Muscle layer of duodenum (tissue), 2 donors: ENCODE measurements around the gene CDCP2.

Source experiments
- H3K27ac ChIP-seq: one replicate; pipeline ENCODE4 v1.7.0; 2013; ENCODE audit warnings: mild to moderate bottlenecking, low read length
- H3K27me3 ChIP-seq: one replicate; pipeline ENCODE4 v1.7.0; 2013; ENCODE audit warnings: low read depth, mild to moderate bottlenecking, control low read depth, low read length
- H3K36me3 ChIP-seq, 2 donors: one replicate each; pipeline ENCODE4 v1.7.0; 2013; ENCODE audit warnings: low read length in 2 of 2, control low read depth in 1 of 2, mild to moderate bottlenecking in 1 of 2; ENCODE audit not compliant: insufficient read depth in 2 of 2, control insufficient read depth in 1 of 2
- H3K4me1 ChIP-seq, 2 donors: one replicate each; pipeline ENCODE4 v1.7.0; 2013; ENCODE audit warnings: low read length in 2 of 2, mild to moderate bottlenecking in 2 of 2, control low read depth in 1 of 2, moderate library complexity in 1 of 2; ENCODE audit not compliant: insufficient read depth in 2 of 2, control insufficient read depth in 1 of 2
- H3K4me3 ChIP-seq, 2 donors: one replicate each; pipeline ENCODE4 v1.7.0; 2013; ENCODE audit warnings: low read length in 2 of 2, low read depth in 1 of 2, mild to moderate bottlenecking in 1 of 2
- H3K9me3 ChIP-seq, 2 donors: one replicate each; pipeline ENCODE4 v1.7.0; 2013; ENCODE audit warnings: low read length in 2 of 2, control low read depth in 1 of 2, mild to moderate bottlenecking in 1 of 2; ENCODE audit not compliant: control insufficient read depth in 1 of 2
- donor health status: healthy.

CDCP2 gene

DNA sequence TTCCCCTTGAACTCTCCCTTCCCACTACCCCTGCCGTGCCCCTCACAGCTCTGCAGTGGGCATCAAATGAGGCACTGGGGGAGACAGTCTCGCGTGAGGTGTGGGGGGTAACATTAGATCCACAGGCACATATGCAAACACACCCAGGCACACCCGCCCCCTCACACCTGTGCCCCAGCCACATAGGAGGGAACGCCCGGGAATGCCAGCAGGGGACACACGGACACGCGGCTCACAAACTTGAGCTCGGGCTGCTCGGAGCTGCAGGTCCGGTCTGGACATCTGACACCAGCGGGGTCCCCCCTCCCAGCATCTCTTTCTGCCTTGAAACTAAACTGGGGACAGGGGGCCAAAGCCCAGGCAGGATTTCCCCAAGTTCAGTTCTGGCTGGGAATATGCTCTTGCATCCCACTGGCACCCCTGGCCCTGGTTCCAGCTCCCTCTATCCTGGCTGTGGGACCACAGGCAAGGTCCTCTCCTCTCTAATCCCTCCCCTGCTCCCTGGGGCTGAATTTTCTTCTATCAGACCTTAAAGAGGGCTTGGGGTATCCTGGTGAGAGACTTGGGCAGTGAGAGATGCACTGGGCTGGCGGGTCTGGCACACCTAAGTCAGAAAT lies 30.6 kb downstream of the CDCP2 start:
- no peaks in the 10 kb centered on the region for H3K36me3 ChIP-seq
- H3K4me1 ChIP-seq = no peaks in the 10 kb centered on the region
- no peaks in the 10 kb centered on the region for H3K9me3 ChIP-seq
- H3K4me3 ChIP-seq = peak overlapping the region in 1 of 2 donors; percentile 11
- no peaks in the 10 kb centered on the region for H3K27me3 ChIP-seq
- no peak overlapping the region for H3K27ac ChIP-seq

DNA sequence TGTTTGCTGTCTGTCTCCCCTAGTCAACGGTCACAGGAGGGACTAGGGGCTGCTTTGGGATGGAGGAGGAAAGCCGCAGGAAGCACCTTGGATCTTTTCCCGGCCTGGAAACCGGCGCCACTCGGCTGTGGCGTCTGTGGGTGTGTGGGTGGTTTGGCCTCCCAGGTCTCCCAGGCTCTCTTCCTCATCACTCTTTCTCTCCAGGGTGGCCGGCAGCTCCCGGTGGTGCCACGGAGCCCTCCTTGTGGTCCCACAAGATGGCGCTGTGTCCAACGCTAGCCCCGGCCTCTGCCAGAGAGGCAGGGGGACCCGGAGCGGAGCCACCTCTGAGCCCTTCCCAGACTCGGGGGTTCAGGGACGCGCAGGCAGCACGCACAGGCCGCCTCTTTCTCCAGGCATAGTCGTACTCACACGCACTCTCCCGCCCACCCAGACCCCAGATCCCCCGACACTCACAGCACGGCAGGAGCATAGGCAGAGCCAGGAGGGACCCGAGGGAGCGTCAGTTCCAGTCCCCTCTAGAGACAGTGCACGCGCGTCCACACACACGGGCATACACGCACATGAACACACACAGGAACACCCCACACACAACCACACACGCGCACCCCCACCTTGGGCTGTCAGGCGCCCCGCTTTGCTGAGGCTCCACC lies 31.2 kb downstream of the CDCP2 start:
- no peaks in the 10 kb centered on the region for H3K9me3 ChIP-seq
- H3K27ac ChIP-seq = no peak overlapping the region
- no peaks in the 10 kb centered on the region for H3K27me3 ChIP-seq
- H3K36me3 ChIP-seq = no peaks in the 10 kb centered on the region
- peak overlapping the region; percentile 36 to 52 for H3K4me3 ChIP-seq
- no peaks in the 10 kb centered on the region for H3K4me1 ChIP-seq

DNA sequence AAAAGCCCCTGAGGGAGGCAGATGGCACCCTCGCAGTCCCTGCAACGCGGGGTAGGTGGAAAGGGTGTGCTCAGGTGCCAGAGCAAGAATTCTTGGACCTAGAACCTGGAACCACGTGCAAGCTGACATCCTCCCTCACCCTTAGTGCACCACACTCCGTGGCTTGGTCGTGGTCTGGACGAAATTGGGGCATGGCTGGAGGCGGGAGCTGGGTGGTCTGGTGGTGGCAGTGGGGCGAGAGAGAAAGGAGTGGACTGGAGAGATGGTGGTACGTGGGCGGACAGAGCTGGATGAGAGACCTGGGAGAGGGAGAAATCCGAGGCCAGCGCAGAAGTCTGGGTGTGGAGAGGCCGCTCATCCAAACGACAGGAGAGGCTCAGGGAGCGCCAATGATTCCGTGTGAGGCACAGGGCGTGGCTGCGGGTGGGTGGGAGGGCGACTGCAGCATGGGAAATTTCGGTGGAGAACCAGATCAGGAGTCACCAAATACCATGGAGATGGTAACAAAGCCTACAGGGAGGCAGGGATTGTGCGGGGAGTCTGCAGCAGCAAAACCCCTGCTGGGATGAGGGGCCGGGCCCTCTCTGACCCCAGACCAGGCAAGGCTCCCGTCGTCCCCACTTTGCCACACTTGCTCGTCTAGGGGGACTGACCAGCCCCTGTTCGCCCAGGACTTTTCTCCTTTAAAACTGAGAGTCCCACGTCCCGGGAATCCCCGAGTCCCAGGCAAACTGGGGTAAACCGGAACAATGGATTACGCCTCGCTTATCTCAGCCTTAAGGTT lies 31.9 kb downstream of the CDCP2 start:
- peak overlapping the region; percentile 36 to 52 for H3K4me3 ChIP-seq
- H3K4me1 ChIP-seq = no peaks in the 10 kb centered on the region
- H3K9me3 ChIP-seq = no peaks in the 10 kb centered on the region
- H3K36me3 ChIP-seq = no peaks in the 10 kb centered on the region
- no peak overlapping the region for H3K27ac ChIP-seq
- H3K27me3 ChIP-seq = no peaks in the 10 kb centered on the region

DNA sequence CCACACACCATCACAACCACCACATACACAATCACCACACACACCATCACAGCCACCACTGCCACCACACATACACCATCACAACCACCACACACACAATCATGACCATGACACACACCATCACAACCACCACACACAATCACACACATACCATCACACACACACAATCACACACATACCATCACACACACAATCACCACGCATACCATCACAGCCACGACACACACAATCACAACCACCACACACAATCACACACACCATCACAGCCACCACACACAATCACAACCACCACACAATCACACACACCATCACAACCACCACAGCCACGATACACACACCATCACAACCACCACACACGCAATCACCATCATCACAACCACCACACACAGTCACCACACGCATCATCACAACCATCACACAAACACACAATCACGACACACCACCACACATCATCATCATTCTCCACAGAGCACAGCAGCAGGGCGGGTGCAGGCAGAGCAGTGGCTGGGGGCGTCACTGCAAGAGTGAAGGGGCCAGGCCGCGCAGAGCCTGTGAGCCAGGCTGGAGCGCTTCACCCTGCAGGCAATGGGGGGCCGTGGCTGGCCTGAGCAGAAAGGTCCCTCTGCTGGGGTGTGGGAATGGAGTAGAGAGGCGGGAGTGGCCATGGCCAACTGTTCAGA lies 32.6 kb downstream of the CDCP2 start:
- Histone ChIP-seq H3K27me3 (no peaks in the 10 kb centered on the region), H3K4me1 (no peaks in the 10 kb centered on the region), H3K4me3 (no peak overlapping the region), H3K36me3 (no peaks in the 10 kb centered on the region), H3K27ac (no peak overlapping the region), H3K9me3 (no peaks in the 10 kb centered on the region)

DNA sequence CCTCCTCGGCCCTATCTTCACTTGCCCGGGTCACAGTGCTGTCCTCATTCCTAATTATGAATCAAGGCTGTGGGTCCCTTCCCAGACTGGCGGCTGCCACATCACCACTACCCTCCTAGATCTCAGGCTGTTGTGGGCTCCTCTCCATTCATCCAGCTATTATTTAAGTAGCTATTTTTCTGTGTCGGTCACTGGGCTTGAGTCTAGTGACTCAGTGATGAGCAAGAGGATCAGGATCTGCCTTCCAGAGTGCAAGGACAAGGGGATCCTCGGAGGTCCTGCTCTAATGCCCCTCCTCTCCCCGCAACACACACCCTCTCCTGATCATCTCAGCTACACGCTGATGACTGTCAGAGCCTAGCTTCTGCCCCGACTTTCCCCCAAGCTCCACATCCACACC lies 34.1 kb downstream of the CDCP2 start:
- Histone ChIP-seq H3K4me3 (no peak overlapping the region), H3K27ac (no peak overlapping the region), H3K27me3 (no peaks in the 10 kb centered on the region), H3K4me1 (no peaks in the 10 kb centered on the region), H3K36me3 (no peaks in the 10 kb centered on the region), H3K9me3 (no peaks in the 10 kb centered on the region)

DNA sequence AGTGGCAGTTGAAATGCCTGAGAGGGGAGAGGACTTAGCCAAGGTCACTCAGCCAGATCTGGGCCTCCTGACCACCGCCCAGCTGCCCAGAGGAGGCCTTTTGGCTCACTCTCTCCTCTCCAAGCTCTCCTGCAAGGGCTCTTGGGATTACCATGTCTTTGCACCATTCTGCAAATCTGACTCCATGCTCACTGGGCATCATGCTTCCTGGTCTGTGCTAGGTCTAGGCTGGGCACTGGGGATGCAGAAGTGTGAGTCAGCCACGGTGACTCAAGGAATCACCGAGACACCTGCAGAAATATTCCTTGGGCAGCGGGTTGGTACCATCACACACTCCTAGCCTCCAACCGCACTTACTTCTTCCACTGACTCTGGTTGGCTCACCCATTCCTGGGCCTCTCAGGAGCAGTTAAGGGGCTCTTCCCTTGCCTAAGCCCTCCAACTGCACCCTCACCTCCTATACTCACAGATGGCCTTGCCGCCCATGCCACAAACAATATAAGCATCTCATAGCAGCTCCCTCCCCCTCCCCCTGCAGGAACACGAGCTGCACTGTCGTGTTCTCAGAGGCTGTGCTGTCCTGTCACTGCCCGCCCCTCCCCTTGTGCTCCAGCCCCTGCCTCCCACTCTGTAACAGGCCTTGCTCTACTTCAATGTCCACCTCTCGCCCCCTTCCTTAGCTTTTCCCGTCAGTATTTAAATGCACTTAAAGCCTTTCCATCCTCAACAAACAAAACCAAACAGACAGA lies 34.8 kb downstream of the CDCP2 start:
- no peaks in the 10 kb centered on the region for H3K27me3 ChIP-seq
- no peaks in the 10 kb centered on the region for H3K9me3 ChIP-seq
- no peak overlapping the region for H3K27ac ChIP-seq
- H3K36me3 ChIP-seq = no peaks in the 10 kb centered on the region
- no peak overlapping the region for H3K4me3 ChIP-seq
- H3K4me1 ChIP-seq = no peaks in the 10 kb centered on the region

DNA sequence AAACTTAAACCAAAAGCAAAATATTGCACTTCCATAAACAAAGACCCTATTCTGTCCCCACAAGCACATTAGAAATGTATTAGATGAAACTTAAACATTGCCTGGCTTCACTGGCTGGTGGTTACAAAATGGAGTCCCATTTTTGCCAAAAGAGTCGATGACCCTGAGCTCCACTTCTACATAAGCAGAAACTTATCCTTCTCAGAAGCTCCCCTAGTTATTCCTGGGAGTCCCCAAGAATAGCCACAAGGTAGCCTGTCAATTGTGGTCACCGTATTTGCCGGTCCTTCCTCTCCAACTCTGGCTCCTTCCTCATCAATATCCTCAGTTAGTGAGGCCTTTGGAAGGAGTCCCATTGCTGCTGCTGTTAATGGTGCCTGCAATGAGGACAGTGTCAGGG lies 37.3 kb downstream of the CDCP2 start:
- Histone ChIP-seq H3K27ac (no peak overlapping the region), H3K4me1 (no peaks in the 10 kb centered on the region), H3K9me3 (no peaks in the 10 kb centered on the region), H3K27me3 (no peaks in the 10 kb centered on the region), H3K4me3 (no peak overlapping the region), H3K36me3 (no peaks in the 10 kb centered on the region)

DNA sequence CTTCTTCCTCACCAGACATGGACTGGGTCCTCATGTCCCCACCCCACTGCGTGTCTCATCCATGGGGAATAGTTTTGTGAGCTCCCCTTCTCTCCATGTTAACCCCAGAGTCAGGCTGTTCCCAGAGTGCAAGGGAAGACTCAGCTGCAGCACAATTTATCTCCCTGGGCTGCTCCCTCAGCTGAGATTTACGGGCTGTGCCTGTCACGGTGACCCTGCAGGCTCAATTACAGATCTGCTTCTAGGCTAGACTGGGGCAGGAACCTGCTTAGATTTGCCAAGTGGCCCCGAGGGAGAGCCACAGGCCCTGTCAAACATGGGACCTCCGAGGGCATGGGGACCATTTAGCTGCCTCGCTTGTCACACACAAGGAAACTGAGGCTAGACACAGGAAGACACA lies 37.8 kb downstream of the CDCP2 start:
- Histone ChIP-seq H3K4me3 (no peak overlapping the region), H3K4me1 (no peaks in the 10 kb centered on the region), H3K9me3 (no peaks in the 10 kb centered on the region), H3K36me3 (no peaks in the 10 kb centered on the region), H3K27me3 (no peaks in the 10 kb centered on the region), H3K27ac (no peak overlapping the region)

DNA sequence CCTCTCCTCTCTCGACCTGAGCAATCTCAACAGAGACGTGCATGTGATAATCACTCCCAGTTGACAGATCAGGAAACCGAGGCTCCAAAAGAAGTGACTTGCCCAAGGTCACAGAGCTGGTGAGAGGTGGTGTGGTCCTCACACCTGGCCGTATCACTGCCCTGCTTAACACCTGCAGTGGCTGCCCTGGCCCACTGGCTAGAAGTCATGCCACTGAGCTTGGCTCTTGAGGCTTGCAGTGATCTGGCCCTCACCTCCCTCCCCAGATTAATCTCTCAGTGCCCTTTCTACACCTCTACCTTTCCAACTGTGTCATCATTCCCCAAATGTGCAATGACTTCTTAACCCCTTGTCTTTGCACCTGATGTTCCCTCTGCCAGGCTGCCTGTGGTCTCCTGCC lies 38.8 kb downstream of the CDCP2 start:
- Histone ChIP-seq H3K4me3 (no peak overlapping the region), H3K27ac (no peak overlapping the region), H3K27me3 (no peaks in the 10 kb centered on the region)

DNA sequence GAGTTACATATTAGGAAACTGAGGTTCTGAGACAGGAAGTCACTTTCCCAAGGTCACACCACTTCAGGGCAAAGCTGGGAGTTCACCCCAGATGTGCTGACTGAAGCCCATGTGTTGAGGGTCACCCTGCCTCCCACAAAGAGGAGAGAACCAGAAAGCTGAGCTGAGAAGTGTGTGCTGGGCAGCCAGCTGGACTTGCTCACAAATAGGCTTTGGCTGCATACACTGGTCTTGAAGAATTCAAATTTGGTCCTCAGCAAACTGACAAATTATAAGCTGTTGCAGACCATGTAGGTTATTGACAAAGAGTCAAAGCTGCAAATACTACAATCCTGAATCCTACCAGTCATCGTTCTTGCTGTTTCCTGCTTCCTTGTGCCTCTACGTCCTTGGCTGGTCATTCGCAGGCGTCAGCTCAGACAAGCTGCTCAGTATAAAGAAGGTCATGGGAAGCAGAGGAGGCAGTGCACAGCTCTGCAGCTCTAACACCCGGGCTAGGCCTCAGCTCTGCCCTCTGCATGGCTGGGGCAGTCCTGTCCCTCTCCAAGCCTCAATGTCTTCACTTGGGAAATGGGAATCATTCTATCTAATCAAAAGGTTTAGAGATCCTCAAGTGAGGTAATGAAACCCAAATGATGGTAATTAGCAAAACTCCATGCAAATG lies 40.0 kb downstream of the CDCP2 start:
- H3K9me3 ChIP-seq = no peaks in the 10 kb centered on the region
- no peaks in the 10 kb centered on the region for H3K4me1 ChIP-seq
- no peaks in the 10 kb centered on the region for H3K27me3 ChIP-seq
- no peak overlapping the region for H3K27ac ChIP-seq
- H3K36me3 ChIP-seq = no peaks in the 10 kb centered on the region
- no peak overlapping the region for H3K4me3 ChIP-seq

More for the DNA sequence above, 38.8 kb downstream of the CDCP2 start:
- no peaks in the 10 kb centered on the region for H3K4me1 ChIP-seq
- no peaks in the 10 kb centered on the region for H3K36me3 ChIP-seq
- H3K9me3 ChIP-seq = no peaks in the 10 kb centered on the region
